ENCODE measurements around the gene DUOX1. TPM values are rescaled to one million over a fixed set of nuclear protein-coding genes. Genes with fewer than 3 reads are reported as not detected.

Gene DUOX1
- total and polyA plus RNA-seq, 9 of the 15 experiments (the other 6 are each of a cell fraction or from before 2014, with no cell fraction given), result 0.01 to 0.22 (median 0.01) TPM; not detected in 6

- CTCF ChIA-PET (ENCODE audit: low intra/inter-chr PET ratio), result interaction anchor here (3.0 kb wide), 1 partner anchor 291 kb away, joined by 14 read pairs; no protein-coding TSS in a partner anchor
- POLR2A ChIA-PET, result interaction anchor here (1.1 to 2.7 kb wide), 4 partner anchors 9 to 19 kb away, joined by 3 to 12 read pairs (median 6); no protein-coding TSS in a partner anchor
- Histone ChIP-seq H3K9me1 (ENCODE audit: control insufficient read depth, insufficient read depth, low read length) (no peaks in the 10 kb centered on the region), H2AFZ (ENCODE audit: low read depth, low read length) (peak overlapping the region; percentile 95), H3K79me2 (ENCODE audit: control insufficient read depth, insufficient read depth, low read length) (peaks cover 3% of the 10 kb centered on the region; the same call in 1 of the 3 replicates), H3K27ac (ENCODE audit: extremely low read depth, low read depth, low read length) (peak overlapping the region; percentile 86; the same call in 2 of the 3 replicates), H3K36me3 (ENCODE audit: control insufficient read depth, insufficient read depth, low read length) (no peaks in the 10 kb centered on the region), H3K9me3 (replicated peaks; ENCODE audit: control insufficient read depth, insufficient read depth, low read depth, low read length) (no peaks in the 10 kb centered on the region), H4K20me1 (replicated peaks; ENCODE audit: control insufficient read depth, insufficient read depth, low read length) (peaks cover under 1% of the 10 kb centered on the region; the same call in 1 of the 2 replicates), H3K4me2 (ENCODE audit: insufficient read depth, low read length) (peak overlapping the region; percentile 48), H3K9ac (ENCODE audit: insufficient read depth in 1 of 2, low read depth in 2 of 2, low read length in 2 of 2) (peak overlapping the region; percentile 82 to 97; a peak in 3 of 4 replicates), H3K4me3 (peak overlapping the region; percentile 69; the same call in 1 of the 2 replicates), H3K27me3 (ENCODE audit: control insufficient read depth in 2 of 2, insufficient read depth in 2 of 2, low read length in 2 of 2) (no peaks in the 10 kb centered on the region), H3K4me1 (replicated peaks in 1 of 2; ENCODE audit: control insufficient read depth in 2 of 2, insufficient read depth in 2 of 2, low read length in 2 of 2) (peaks cover 31 to 49% of the 10 kb centered on the region in 2 experiments)
- TSS peak; percentile 66 for BruUV-seq (replicated peaks)
- WGBS (ENCODE audit: insufficient coverage, low coverage, missing lambda C conversion rate), result 67% methylated on average over 9 of the region's 9 CpGs
- intact Hi-C loops (cut with micrococcal nuclease) (loop anchor here (1.0 to 10.0 kb wide), 2 partner anchors 31 to 447 kb away; no protein-coding TSS in a partner anchor), in situ Hi-C loops (cut with MboI) (no loop called here)
- FAIRE-seq, result no peak
- ATAC-seq, result no peak
- no peak for TF ChIP-seq NR2C2 (CRISPR knock-in tag; IDR thresholded peaks at IDR 0.05)
- TF ChIP-seq NR2C2 (tag; IDR thresholded peaks at IDR 0.05), result peak; percentile 24
- no peak for TF ChIP-seq MNT (conservative IDR thresholded peaks at IDR 0.05)
- DNase-seq (ENCODE audit: extremely low read depth in 1 of 4, low spot score in 3 of 4), result no peak
Measured at GRCh38 chr15:45167631-45168205, 37.9 kb downstream of the DUOX1 start.
